ENCODE data around the gene SLC38A9.

DNA sequence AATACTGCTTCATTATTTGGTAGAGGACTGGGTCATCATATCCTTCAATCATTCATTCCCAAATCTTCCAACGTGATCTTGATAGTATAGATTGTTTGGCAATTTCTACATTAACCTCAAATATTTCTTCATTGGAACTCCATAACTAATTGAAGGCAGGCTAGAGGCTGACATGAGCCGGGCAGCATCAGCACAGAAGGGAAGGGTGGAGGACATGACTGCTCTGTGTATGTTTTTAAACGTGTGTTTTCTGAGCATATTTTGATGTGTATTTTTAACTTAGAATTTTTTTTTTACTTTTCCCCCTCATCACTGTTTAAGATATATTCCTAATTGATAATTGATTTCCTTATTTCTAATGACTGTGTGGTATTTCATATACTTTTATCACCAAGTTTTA lies 38.4 kb upstream of the SLC38A9 start:
- TF ChIP-seq, protein P1, sequence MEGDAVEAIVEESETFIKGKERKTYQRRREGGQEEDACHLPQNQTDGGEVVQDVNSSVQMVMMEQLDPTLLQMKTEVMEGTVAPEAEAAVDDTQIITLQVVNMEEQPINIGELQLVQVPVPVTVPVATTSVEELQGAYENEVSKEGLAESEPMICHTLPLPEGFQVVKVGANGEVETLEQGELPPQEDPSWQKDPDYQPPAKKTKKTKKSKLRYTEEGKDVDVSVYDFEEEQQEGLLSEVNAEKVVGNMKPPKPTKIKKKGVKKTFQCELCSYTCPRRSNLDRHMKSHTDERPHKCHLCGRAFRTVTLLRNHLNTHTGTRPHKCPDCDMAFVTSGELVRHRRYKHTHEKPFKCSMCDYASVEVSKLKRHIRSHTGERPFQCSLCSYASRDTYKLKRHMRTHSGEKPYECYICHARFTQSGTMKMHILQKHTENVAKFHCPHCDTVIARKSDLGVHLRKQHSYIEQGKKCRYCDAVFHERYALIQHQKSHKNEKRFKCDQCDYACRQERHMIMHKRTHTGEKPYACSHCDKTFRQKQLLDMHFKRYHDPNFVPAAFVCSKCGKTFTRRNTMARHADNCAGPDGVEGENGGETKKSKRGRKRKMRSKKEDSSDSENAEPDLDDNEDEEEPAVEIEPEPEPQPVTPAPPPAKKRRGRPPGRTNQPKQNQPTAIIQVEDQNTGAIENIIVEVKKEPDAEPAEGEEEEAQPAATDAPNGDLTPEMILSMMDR (IDR thresholded peaks at IDR 0.05): no peak
- TF ChIP-seq ZFX (IDR thresholded peaks at IDR 0.05; ENCODE audit: borderline replicate concordance): no peak
